ENCODE measurements around the gene OSBPL2. TPM values are rescaled to one million over a fixed set of nuclear protein-coding genes. Genes with fewer than 3 reads are reported as not detected.

OSBPL2 gene
- total RNA-seq, 1 donor from 2014 or later: 28.4 TPM

GRCh38 chr20:62322492-62323041 is 84.2 kb downstream of the OSBPL2 start:
- peaks cover 9% of the 10 kb centered on the region for H3K36me3 Mint-ChIP-seq
- H3K36me3 ChIP-seq: peaks cover 2% of the 10 kb centered on the region
- no peak overlapping the region for H2AFZ ChIP-seq (replicated peaks)

GRCh38 chr20:62323146-62323979 is 85.0 kb downstream of the OSBPL2 start:
- no peak overlapping the region for H3K4me2 ChIP-seq
- H3K9me3 ChIP-seq (ENCODE audit: low read depth): no peaks in the 10 kb centered on the region
- Mint-ChIP-seq H3K9me3 (no peaks in the 10 kb centered on the region), H3K36me3 (peaks cover 9% of the 10 kb centered on the region), H3K4me3 (no peak overlapping the region), H3K27ac (no peak overlapping the region), H3K27me3 (ENCODE audit: insufficient read depth, low read depth) (peaks cover 3% of the 10 kb centered on the region), H3K4me1 (no peaks in the 10 kb centered on the region)
- H3K27ac ChIP-seq: no peak overlapping the region
- TF ChIP-seq EZH2phosphoT487 (IDR thresholded peaks at IDR 0.05) (no peak), CTCF (IDR thresholded peaks at IDR 0.05) (no peak), EZH2 (IDR thresholded peaks at IDR 0.05) (no peak)
- no peak overlapping the region for H2AFZ ChIP-seq (replicated peaks)
- H3K9ac ChIP-seq: no peak overlapping the region
- no peak overlapping the region for H3K4me3 ChIP-seq
- H3F3A ChIP-seq (ENCODE audit: low read depth): peaks cover 11% of the 10 kb centered on the region
- H3K79me2 ChIP-seq (ENCODE audit: low read depth): no peaks in the 10 kb centered on the region
- no peaks in the 10 kb centered on the region for H3K27me3 ChIP-seq
- no peak for DNase-seq (ENCODE audit: low spot score)
- no peaks in the 10 kb centered on the region for H4K20me1 ChIP-seq (ENCODE audit: low read depth)
- no peaks in the 10 kb centered on the region for H3K4me1 ChIP-seq
- H3K36me3 ChIP-seq: peaks cover 2% of the 10 kb centered on the region

More at GRCh38 chr20:62322492-62323041, 84.2 kb downstream of the OSBPL2 start:
- no peaks in the 10 kb centered on the region for H3K9me3 ChIP-seq (ENCODE audit: low read depth)
- H3K27me3 ChIP-seq: no peaks in the 10 kb centered on the region
- Mint-ChIP-seq H3K9me3 (no peaks in the 10 kb centered on the region), H3K4me3 (no peak overlapping the region), H3K27me3 (ENCODE audit: insufficient read depth, low read depth) (peaks cover 3% of the 10 kb centered on the region), H3K27ac (no peak overlapping the region), H3K4me1 (no peaks in the 10 kb centered on the region)
- H3K9ac ChIP-seq: no peak overlapping the region
- no peaks in the 10 kb centered on the region for H4K20me1 ChIP-seq (ENCODE audit: low read depth)
- H3K4me2 ChIP-seq: no peak overlapping the region
- H3K79me2 ChIP-seq (ENCODE audit: low read depth): no peaks in the 10 kb centered on the region
- no peak overlapping the region for H3K27ac ChIP-seq
- no peak overlapping the region for H3K4me3 ChIP-seq
- no peak for TF ChIP-seq CTCF (IDR thresholded peaks at IDR 0.05)
- no peak for TF ChIP-seq EZH2 (IDR thresholded peaks at IDR 0.05)
- no peak for TF ChIP-seq EZH2phosphoT487 (IDR thresholded peaks at IDR 0.05)
- DNase-seq (ENCODE audit: low spot score): no peak
- H3K4me1 ChIP-seq: no peaks in the 10 kb centered on the region
- peaks cover 12% of the 10 kb centered on the region for H3F3A ChIP-seq (ENCODE audit: low read depth)

- H3K9me3 Mint-ChIP-seq: no peaks in the 10 kb centered on the region
- no peak for DNase-seq (ENCODE audit: low spot score)
- TF ChIP-seq EZH2 (IDR thresholded peaks at IDR 0.05) (no peak), CTCF (IDR thresholded peaks at IDR 0.05) (no peak), EZH2phosphoT487 (IDR thresholded peaks at IDR 0.05) (no peak)
- H3K4me3 Mint-ChIP-seq: no peak overlapping the region
- Histone ChIP-seq H3K4me3 (no peak overlapping the region), H3K27me3 (no peaks in the 10 kb centered on the region), H3K9ac (no peak overlapping the region), H4K20me1 (ENCODE audit: low read depth) (no peaks in the 10 kb centered on the region), H3F3A (ENCODE audit: low read depth) (peaks cover 6% of the 10 kb centered on the region), H2AFZ (replicated peaks) (no peak overlapping the region), H3K36me3 (peaks cover 2% of the 10 kb centered on the region), H3K4me1 (no peaks in the 10 kb centered on the region), H3K9me3 (ENCODE audit: low read depth) (no peaks in the 10 kb centered on the region), H3K4me2 (no peak overlapping the region), H3K27ac (no peak overlapping the region), H3K79me2 (ENCODE audit: low read depth) (no peaks in the 10 kb centered on the region)
- H3K4me1 Mint-ChIP-seq: no peaks in the 10 kb centered on the region
- peaks cover 3% of the 10 kb centered on the region for H3K27me3 Mint-ChIP-seq (ENCODE audit: insufficient read depth, low read depth)
- no peak overlapping the region for H3K27ac Mint-ChIP-seq
- H3K36me3 Mint-ChIP-seq: peaks cover 9% of the 10 kb centered on the region
Measured at GRCh38 chr20:62323980-62324906, 85.9 kb downstream of the OSBPL2 start.

Measured in neural progenitor cell (in vitro differentiated cells).